NCI-H1048 (cell line): ENCODE results near the gene FGFRL1.

Source experiments
- DNase-seq: peaks from one replicate; lab custom pipeline; 2025; lab: John Stamatoyannopoulos, UW

Gene FGFRL1

DNA sequence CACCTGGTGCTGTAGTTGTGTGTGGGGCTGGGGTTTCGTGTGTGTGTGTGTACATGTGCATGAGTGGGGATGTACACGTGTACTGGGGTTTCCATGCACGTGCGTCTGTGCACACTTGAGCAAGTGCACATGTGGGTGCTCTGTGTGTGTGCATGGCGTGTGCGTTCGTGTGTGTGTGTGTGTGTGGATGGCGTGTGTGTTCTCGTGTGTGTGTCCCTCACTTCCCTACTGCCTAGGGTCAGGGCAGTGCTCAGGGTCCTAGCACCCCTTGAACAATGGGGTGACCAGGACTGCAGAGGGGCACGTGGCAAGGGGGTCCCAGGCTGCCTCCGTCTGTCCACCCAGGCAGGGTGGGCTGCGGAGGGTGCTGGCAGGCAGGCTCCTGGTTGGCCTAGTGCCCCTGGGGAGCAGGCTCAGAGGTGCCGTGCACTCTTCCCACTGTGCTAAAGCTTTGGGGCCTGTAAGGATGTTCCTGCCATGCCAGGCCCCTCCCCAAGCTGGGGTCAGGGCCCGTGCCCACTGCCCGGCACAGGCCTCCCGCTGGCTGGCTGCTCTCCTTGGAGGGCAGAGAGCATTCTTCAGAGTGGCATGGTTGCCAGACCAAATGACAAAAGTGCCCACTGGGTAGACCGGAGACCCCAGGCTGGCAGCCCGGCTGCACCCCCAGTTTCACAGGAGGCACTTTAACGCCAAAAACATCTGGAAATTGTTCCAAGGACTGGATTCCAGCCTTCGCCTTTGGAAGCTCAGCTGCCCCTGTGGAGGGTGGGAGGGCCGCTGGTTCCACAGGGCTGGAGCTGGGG is 29.1 kb downstream of the FGFRL1 start:
- no peak for DNase-seq

DNA sequence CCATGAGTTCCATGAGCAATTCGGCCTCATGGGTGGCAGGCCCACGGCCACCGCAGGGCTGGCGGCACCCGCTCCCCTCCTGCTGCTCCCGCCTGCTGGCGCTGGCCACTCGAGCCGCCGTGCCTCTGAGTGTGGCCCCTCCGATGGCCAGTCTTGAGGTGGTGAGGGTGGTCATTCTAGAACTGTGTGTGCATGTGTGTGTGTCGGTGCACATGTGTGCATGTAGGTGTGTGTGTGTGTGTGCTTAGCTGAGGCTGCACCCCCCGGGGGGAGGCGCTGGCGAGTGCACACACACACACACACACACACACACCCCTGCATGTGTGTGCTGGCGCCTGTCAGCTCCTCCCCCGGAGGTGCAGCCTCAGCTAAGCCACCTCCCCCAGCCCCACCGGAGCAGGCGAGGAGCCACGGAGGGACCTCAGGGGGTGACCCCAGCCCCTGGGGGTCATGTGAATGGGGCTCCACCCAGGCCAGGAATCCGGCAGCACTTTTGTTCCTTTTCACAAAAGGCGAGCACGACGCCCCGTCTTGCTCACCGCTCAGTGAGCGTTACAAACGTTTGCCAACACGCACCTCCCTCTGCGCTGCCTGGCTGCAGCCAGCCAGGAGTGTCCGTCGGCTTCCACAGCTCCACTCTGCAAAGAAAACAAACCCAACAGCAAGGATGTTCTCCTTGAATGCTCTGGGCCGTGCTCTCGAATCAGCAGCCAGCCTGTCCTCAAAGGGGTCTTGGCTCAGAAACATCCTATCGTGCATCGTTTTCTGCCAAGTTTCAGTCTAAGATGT is 29.9 kb downstream of the FGFRL1 start:
- DNase-seq: no peak

DNA sequence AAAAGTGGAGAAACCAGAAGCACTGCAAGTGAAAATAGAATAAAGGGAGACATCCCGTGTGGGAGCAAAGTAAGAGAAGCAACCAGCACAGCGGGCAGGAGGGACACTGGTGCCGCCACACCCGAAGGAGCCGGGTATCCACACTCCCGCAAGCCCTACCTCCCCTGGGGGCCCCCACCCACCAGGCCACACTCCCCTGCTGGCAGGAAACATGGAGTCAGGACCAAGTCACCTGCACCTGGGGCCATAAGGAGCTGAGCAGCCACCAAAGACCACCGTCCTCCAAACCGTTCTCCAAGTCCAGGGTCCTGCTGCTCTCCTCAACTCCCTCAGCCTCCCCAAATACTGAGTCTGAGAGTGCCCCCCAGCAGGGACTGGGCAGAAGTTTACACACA is 30.5 kb downstream of the FGFRL1 start:
- DNase-seq: no peak

DNA sequence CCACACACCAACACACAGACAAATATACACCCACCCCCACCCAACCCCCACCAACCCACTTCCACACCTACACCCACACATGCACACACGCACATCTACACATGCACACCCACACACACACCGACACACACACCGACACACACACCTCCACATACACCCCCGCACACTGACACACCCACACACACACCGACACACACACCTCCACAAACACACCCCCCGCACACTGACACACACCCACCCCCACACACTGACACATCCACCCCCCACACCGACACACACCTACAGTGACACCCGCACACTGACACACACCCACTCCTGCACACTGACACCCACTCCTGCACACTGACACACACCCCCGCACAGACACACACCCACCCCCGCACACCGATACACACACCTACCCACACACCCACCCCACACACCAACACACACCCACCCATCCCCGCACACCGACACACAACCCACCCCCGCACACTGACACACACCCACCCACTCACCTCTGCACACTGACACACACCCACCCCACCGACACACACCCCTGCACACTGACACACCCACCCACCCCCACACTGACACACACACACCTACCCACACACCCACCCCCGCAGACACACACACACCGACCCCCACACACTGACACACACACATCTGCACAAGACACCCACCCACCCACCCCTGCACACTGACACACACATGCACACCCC is 31.1 kb downstream of the FGFRL1 start:
- DNase-seq: no peak

DNA sequence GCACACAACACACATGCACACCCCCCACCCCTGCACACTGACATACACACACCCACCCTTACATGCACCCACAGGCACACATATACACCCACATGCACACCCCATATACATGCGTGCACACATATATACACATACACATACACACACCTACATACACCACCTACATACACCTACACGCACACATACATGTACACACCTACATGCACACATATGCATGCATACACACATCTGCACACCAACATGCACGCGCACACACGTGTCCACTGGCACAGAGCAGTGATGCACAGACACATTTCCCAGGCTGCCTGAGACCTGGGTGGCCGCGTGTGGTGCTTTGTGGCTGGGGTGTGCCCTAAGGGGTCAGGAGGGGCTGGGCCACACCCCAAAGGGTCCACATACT is 31.7 kb downstream of the FGFRL1 start:
- no peak for DNase-seq

DNA sequence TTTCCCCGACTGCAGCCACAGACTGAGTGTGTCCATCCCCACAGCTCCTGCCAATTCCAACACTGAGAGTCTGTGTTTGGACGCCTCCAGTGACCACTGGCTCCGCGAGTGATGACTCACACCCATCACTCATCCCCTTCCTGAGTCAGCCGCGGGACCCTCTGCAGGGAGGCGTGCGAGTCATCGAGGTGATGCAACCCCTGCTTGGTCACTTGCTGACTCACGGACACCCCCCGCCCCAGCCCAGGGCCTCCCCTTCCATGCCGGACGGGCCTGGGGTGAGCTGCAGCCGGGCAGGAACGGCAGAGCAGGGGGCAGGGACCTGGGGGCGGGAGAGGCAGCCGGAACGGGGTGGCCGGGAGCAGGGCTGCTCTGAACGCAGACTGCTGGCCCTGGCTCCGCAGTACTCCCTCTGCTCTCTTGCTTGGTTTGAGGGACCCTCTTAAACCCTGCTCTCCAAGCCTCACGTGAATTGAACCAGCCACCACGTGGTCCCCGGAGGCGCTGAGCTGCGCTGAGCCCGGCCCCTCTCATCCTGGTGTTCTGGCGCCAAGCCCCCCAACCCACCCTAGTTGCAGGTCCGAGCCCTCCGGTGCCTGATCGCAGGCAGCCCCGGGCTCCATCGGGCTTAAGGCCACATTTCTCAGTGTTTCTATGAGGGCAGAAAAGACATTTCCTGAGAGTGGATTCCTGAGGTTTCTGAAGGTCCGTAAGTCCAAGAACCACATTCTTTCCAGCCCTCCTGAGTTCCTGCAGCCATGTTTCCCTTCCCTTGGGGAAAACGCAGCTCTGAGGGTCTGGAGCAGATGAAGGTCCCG is 32.4 kb downstream of the FGFRL1 start:
- DNase-seq: no peak

DNA sequence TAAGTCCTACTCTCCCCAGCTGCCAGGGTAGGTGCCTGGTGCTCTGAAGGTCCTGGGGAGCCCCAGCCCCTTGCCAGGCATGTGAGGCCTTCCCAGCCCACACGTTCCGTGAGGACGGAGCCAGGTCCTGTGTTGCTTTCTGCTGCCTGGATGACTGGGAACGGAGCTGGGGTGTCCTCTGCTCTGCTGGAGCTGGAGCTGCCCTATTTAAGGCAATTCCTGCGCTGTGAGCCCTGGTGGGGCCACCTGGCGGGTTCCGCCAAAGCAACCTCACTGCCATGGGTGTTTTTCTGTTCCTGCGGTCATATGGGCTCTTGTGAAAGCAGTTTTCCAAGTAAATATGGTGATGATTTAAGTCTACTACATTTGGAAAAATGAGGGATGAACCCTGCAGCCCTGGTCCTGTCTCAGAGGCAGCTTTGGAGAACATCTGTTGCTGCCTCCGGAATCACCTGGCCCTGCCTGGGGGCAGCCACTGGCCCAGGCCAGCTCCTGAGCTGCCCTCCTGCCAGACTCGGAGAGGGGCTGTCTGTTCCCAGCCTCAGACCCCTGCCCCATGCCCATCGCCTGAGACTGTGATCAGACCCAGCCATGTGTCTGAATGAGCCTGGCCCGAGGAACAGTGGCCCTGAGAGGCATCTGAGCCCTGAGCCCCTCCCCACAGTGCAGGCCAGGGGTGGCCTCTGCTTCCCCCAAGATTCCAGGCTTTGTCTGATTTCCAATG is 33.2 kb downstream of the FGFRL1 start:
- no peak for DNase-seq

DNA sequence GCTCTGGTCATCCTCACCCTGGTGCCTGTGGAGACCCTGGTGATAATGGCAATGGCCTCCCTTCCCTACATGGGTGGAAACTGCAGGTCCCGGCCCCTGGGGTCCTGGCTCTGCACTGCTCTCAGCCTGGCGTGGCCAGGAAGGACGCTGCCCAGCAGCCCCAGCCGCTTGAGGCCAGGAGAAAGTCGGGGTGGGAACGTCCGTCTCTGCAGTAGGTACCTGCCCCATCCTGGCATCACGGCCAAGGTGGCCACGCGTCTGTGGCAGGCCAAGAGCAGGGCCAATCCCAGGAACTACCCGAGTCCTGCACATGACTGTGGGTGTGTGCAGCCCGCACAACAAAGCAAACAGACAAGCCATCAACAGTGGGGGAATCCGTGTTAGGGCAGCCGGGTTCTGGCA is 33.8 kb downstream of the FGFRL1 start:
- no peak for DNase-seq

DNA sequence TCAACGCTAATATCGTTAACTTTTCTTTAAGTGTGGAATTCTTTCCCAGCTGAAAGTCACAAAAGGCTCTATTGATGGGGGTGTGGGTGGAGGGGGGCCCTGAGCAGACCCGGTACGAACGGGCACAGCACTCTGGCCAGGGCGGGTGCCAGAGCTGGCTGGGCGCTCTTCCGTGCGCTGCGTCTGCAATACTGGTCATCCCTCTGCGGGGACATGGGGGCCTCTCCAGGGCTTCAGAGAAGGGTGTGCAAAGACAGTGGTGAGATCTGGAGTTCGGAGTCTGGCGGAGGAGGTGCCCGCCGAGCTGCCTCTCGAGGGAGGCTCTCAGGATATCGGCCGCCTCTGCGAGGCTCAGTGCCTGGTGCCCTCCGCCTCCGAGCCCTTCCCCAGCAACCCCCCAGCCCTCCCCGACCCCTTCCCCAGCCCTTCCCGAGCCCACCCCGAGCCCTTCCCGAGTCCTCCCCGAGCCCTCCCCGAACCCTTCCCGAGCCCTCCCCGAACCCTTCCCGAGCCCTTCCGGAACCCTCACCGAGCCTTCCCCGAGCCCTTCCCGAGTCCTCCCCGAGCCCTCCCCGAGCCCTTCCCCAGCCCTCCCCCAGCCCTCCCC is 34.3 kb downstream of the FGFRL1 start:
- DNase-seq: no peak

DNA sequence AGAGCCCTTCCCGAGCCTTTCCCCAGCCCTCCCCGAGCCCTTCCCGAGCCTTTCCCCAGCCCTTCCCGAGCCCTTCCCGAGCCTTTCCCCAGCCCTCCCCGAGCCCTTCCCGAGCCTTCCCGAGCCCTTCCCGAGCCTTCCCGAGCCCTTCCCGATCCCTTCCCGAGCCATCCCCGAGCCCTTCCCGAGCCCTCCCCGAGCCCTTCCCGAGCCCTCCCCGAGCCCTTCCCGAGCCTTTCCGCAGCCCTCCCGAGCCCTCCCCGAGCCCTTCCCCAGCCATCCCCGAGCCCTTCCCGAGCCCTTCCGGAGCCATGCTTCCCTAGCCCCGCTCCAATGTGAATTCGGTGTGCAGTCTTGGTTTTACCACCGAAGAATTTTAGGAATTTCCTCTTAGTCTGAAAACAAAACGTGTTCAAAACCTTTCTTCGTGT is 35.2 kb downstream of the FGFRL1 start:
- peak; percentile 18 for DNase-seq

DNA sequence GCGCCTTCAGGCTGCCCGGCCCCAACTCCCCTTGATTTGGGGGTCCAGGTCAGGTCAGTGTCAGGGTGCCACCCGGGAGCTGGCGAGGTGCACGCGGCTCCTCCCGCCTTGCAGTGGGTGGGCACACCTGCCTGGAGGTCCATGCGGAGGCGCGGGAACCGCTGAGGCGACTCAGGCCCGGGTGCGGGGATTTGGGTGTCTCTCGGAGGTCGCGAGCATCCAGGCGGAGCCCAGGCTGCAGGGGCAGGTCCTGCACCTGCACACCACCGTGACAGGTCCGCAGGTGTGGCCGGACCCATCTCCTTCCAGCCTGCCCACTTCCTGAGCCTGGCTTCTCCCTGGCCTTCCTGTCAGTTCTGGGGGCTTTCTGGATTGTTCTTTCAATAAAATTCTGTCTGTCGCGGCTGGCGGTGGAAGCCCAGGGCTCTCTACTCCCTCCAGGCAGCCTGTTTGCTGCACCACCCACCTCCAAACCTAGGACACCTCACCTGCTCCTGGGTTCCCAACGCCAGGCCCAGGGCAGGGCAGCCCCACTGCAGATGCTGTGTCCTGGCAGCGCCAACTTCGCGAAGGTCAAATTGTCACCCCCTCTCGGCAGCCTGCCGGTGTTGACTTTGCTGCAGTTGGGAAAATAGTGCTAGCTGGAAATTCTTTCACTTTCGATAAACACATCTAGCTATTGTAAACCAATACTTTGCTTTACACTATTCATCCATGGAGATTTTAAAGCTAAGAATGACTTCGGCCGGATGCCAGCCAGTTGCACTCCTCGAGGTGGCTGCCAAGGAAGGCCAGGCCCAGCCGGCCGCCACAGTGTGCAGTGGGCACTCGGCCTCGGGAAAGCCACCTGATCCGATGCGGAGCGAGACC is 35.9 kb downstream of the FGFRL1 start:
- DNase-seq: no peak

DNA sequence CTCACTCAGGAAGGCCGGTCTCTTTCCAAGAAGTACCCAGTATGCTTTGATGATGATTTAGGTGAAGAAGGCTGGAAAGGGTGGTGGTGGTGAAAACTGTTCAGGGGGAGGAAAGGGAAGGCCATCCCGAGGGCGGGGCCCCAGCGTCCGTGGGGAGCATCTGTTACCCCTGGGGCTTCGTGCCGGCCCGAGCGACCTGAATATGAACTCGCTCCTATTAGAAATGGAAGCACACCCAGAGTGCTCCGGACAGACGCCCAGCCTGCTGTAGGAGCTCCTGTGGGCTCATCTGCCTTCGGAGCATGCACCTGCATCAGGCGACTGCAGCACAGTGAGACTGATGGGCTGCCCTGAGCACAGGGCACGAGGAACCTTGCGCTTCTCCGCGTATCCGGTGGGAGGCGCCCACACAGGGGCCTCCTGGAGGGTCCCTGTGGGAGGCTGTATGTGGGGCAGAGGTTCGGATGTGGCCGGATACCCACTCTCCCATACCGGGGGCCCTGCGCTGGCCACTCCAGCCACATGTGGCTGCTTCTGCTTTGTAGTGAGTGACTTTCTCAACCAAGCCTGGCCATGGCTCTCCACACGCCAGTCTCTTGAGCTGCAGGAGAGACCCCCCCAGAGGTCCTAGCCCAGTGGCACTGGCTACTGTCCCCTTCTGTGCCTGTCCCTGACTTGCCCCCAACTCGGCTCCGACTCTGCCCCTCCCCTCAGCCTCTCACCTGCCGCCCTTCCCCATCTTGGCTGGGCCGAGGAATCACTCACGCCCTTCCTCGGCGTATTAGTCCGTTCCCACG is 36.7 kb downstream of the FGFRL1 start:
- DNase-seq: no peak

DNA sequence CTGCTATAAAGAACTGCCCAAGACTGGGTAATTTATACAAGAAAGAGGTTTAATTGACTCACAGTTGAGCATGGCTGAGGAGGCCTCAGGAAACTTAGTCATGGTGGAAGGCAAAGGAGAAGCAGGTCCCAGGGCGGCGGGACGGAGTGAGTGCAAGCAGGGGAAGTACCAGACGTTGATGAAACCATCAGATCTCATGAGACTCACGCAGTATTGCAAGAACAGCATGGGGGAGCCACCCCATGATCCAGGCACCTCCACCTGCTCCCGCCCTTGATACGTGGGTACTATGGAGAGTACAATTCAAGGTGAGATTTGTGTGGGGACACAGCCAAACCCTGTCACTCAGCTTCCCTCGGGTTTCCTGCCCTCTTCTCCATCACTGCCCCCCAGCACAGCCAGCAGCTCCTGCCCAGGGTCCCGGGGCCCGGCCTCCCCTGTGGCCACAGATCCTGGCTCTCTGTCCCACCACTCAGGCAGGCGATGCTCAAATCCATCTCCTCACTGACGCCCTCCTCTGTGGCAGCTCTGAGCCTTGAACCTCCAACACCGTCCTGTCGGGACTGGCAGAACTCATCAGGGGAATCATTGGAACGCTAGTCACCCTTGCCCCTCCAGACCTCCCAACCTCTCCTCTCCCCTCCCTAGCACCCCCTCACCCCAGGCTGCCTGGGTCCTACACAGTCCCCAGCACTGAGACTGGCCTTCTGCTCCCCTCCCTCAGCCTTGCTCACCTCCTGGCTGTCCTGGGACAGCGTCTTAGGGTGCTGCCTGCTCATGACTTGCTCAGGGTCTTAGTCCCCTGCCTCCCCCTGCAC is 37.6 kb downstream of the FGFRL1 start:
- DNase-seq: no peak

DNA sequence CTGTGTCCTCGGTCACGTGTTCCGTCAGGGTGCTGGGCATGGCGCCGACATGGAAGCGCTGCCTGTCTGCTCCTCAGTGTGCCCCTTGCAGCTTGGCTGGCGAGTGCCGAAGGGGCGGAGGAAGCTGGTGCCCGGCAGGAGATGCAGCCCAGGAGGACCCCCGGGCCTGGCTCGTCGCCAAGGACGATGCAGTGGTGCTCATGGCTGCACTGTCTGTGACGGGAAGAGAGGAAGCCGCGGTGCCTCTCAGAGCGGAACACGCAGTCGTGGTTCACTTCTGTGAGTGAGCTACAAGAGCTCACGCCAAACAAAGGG is 38.1 kb downstream of the FGFRL1 start:
- no peak for DNase-seq

DNA sequence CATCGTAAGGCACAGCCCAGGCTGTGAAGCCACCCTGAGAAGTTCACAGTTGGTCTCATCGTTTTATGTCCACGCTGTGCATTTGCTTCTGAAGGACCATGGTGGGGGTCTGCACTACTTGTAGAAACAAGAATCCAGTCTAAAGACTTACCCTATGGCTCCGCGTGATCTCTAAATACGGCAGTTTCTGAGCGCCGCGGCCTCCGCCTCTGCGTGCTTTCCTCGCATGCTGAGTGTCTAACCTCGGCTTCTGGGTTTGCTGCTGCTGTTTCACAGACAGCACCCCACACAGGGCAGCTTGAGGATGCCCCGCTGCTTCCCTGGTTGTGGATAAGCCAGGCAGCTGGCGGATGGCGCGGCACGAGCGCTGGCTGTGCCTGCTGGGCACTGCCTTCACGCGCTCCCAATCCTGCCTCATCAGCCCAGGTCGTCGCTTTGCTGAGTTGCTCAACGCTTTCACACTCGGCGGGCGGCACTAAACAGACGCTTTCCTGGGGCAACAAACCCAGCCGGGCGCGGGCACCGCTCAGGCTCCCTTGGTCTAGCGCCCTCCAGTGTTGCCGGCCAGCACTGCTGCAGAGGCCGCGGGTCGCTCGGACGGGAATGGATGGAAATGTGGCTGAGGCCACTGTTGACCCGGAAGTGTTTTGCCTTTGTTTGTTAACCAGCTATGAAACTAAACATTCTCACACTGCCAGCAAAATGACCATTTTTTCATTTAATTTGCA is 39.2 kb downstream of the FGFRL1 start:
- DNase-seq: no peak

DNA sequence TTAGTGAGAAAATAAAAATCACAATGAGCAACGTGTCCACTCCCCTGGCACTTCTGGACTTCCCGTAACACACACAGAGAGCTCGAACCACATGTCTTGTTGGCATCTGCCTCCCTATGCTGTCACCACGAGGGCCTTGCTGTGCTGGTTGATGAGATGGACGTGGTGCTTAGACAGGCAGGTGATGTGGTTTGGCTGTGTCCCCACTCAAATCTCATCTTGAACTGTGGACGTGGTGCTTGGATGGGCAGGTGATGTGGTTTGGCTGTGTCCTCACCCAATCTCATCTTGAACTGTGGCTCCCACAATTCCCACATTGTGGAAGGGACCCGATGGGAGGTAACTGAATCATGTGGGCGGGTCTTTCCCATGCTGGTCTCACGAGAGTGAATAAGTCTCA is 40.0 kb downstream of the FGFRL1 start:
- no peak for DNase-seq

DNA sequence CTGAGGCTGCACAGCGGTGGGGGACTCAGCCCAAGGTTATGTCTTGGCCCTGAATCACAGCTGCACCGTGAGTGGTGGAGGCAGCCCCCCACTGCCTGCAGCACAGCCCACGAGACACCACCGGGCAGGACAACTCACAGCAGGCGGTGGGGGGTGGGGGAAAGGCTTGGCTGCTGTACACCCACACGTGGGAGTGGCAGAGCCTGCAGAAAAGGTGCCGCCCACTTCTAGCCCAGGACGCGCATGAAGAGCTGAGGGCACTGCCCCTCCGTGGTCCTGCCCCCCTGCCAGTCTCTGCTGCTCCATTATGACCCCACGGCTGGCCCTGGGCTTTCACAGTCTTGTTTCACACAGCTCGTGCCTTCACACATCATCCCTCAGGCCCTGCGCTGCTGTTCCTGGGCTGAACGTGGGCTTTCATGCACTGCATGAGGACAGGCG is 40.8 kb downstream of the FGFRL1 start:
- DNase-seq: no peak
